HL-60 (cell line): Measurements from ENCODE around the gene ASPN.

Experiments
- POLR2AphosphoS5 ChIP-seq: IDR thresholded peaks from 2 replicates; pipeline ENCODE4 v1.6.1; 2012; ENCODE audit warnings: low read depth
- REST ChIP-seq: IDR thresholded peaks from 2 replicates; pipeline ENCODE4 v1.6.1; 2012; ENCODE audit warnings: low read depth; ENCODE audit not compliant: insufficient replicate concordance
- SPI1 ChIP-seq: IDR thresholded peaks from 2 replicates; pipeline ENCODE4 v1.6.1; 2012; ENCODE audit warnings: low read depth, mild to moderate bottlenecking, borderline replicate concordance
- TF ChIP-seq, protein P1 (sequence below): IDR thresholded peaks from one replicate; pipeline ENCODE4 v1.5.1; 2011; ENCODE audit warnings: low read length, control low read depth, inconsistent platforms; ENCODE audit not compliant: insufficient read depth

DNA sequence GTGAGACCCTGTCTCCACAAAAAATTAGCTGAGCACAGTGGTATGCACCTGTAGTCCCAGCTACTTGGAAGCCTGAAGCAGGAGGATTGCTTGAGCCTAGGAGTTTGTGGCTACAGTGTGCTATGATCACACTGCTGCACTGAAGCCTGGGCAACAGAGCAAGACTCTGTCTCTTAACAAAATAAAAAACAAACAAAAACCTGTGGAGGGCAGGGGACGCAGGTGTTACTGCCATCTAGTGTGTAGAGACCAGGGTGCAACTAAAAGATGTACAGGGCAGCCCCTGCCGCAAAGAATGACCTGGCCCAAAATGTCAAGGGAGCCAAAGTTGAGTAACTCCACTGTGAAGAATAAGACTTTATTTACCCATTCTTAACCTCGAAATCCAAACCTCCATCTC is 27.1 kb downstream of the ASPN start:
- TF ChIP-seq, protein P1, sequence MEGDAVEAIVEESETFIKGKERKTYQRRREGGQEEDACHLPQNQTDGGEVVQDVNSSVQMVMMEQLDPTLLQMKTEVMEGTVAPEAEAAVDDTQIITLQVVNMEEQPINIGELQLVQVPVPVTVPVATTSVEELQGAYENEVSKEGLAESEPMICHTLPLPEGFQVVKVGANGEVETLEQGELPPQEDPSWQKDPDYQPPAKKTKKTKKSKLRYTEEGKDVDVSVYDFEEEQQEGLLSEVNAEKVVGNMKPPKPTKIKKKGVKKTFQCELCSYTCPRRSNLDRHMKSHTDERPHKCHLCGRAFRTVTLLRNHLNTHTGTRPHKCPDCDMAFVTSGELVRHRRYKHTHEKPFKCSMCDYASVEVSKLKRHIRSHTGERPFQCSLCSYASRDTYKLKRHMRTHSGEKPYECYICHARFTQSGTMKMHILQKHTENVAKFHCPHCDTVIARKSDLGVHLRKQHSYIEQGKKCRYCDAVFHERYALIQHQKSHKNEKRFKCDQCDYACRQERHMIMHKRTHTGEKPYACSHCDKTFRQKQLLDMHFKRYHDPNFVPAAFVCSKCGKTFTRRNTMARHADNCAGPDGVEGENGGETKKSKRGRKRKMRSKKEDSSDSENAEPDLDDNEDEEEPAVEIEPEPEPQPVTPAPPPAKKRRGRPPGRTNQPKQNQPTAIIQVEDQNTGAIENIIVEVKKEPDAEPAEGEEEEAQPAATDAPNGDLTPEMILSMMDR, result peak; percentile 9
- TF ChIP-seq POLR2AphosphoS5 (no peak), SPI1 (no peak), REST (no peak)
